Measurements from ENCODE around the gene F8A1. TPM values are rescaled to one million over a fixed set of nuclear protein-coding genes. Genes with fewer than 3 reads are reported as not detected.
"Not testable (repeated sequence)": the region's sequence is repeated elsewhere in the genome, so short reads cannot be mapped to it uniquely, and the experiment has no call there.

Gene F8A1
- 4.4 and 4.7 TPM in 2 replicates for total RNA-seq (2014; rRNA removed; shearing (Covaris generic))

DNA sequence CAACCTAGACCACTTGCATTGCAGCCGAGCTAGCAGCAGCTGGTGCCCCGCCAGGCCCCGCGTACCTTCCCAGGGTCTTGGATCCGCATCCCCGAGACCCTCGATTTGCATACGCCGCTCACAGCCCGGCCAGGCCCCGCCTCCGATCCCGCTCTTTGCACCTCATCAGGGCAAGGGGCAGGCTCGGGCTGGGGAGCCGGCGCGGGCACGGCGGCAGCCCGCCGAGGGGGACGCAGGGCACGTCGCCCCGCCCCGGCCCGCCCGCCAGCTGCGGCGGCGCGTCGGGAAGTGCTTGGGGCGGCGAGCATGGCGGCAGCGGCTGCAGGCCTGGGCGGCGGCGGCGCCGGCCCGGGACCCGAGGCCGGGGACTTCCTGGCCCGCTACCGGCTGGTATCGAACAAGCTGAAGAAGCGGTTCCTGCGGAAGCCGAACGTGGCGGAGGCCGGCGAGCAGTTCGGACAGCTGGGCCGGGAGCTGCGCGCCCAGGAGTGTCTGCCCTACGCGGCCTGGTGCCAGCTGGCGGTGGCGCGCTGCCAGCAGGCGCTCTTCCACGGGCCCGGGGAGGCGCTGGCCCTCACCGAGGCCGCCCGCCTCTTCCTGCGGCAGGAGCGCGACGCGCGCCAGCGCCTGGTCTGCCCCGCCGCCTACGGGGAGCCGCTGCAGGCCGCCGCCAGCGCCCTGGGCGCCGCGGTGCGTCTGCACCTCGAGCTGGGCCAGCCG, at the start of gene F8A1:
Gene F8A1, plus strand, starts transcription at position 287 of the 720 bp plus-strand sequence. Its CDS starts 20 bp downstream, at position 307.
- not testable (repeated sequence) for DNase-seq (ENCODE audit: low read depth)

DNA sequence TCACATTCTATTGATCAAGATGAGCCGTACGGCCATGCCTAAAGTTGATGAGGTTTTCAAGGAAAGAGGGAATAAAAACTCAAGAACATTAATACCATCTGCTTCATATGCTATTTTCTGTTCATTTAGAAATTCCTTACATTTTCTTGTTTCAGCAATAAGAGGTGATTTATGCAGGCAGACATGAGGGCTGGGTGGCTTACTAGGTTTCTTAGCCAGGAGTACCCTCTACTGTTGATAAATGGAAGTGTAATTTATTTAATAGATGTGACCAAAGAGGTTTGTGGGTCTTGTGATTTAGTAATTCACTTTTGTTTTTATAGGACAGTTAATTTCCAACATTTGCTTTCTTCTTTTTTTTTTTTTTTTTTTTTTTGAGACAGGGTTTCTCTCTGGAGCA, 45.3 kb upstream of the F8A1 start:
- DNase-seq (ENCODE audit: low read depth), result peak; percentile 11

DNA sequence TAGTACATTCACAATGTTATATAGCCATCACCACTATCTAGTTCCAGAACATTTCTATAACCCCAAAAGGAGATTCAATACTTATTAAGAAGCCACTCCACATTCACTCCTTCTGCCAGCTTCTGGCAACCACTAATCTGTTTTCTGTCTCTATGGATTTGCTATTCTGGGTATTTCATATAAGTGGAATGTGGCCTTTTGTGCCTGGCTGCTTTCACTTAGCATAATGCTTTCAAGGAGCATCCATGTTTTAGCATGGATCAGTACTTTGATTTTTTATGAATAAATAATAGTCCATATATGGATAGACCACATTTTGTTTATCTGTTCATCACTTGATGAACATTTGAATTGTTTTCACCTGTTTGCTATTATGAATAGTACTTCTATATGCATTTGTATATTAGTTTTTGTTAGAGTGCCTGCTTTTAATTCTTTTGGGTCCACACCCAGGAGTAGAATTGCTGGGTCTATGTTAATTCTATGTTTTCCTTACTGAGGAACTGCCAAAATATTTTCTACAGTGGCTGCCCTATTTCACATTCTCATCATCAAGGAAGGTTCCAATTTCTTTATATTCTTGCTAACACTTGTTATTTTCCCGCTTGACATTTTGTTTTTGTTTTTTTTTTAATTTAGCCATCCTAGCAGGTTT, 35.1 kb upstream of the F8A1 start:
- DNase-seq (ENCODE audit: low read depth), result no peak

DNA sequence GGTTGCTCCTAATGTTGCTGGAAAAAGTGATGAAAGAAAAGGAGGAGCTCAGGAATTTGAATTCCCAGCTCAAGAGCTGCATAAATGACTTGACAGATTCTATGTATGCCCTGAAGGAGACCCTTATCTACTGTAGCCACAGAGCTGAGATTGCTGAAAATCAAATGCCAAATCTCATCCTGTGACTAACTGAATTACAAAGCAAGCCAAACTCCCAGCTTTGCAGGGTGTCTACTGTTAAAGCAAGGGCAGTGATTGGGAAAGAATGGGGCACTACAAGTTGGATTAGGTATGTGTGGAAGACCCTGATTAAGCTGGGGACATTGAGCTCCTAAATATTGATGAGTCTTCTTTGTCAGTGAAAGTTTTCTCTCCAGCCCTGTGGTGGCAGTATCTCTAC, 30.9 kb upstream of the F8A1 start:
- no peak for DNase-seq (ENCODE audit: low read depth)

DNA sequence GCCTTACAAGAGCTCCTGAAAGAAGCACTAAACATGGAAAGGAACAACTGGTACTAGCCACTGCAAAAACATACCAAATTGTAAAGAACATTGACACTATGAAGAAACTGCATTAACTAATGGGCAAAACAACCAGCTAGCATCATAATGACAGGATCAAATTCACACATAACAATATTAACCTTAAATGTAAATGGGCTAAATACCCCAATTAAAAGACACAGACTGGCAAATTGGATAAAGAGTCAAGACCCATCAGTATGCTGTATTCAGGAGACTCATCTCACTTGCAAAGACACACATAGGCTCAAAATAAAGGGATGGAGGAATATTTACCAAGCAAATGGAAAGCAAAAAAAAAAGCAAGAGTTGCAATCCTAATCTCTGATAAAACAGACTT, 17.6 kb upstream of the F8A1 start:
- not testable (repeated sequence) for DNase-seq (ENCODE audit: low read depth)

DNA sequence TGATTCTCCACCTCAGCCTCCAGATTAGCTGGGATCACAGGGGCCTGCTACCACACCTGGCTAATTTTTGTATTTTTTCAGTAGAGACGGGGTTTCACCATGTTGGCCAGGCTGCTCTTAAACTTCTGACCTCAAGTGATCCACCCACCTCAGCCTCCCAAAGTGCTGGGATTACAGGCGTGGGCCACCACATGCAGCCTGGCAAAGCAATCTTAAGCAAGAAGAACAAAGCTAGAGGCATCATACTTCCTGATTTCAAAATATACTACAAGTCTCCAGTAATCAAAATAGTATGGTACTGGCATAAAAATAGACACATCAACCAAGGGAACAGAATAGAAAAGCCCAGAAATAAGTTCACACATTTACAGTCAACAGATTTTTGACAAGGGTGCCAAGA, 12.8 kb upstream of the F8A1 start:
- no peak for DNase-seq (ENCODE audit: low read depth)

DNA sequence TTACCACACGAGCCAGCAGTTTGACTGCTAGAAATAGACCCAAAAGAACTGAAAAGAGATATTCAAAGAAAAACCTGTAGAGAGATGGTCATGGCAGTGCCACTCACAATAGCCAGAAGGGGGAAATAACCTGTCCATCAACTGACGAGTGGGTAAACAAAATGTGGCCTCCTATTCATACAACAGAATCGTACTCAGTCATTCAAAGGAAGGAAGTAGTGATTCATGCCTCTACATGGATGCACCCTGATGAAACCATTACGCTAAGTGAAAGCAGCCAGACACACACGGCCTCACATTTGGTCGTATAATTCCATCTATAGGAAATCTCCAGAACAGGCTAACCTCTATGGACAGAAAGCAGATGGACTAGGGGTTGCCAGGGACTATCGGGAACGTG, 2.1 kb upstream of the F8A1 start:
- DNase-seq (ENCODE audit: low read depth), result not testable (repeated sequence)

DNA sequence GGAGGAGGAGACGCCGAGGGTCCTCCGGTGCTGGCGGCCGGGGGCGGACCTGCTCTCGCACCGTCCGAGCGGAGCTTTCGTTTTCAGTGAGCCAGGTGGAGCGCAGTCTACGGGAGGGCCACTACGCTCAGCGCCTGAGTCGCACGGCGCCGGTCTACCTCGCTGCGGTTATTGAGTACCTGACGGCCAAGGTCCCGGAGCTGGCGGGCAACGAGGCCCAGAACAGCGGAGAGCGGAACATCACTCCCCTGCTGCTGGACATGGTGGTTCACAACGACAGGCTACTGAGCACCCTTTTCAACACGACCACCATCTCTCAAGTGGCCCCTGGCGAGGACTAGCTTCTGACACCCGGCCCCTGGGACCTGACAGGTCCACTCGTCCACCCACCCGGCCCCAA, 1.1 kb upstream of the F8A1 start:
- DNase-seq (ENCODE audit: low read depth), result not testable (repeated sequence)

DNA sequence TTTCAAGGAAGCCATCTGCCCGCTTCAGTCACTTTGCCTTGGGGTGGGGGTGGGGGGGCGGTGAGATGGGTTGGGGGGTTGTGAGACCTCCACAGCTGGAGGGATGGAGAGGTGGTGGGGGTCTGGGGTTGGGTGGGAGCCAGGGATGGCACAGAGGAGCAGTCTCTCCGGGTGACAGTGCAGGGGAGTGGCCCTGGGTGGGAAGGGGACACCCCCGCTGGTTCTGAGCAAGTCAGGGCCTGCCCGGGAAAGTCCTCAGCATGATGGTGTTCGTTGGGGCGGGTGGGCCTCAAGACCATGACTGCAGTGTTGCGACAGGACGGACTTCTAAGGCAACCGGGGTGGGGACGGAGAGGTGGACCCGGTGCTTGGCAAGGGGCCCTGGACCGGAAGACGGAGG, 606 bp upstream of the F8A1 start:
- DNase-seq (ENCODE audit: low read depth), result not testable (repeated sequence)

DNA sequence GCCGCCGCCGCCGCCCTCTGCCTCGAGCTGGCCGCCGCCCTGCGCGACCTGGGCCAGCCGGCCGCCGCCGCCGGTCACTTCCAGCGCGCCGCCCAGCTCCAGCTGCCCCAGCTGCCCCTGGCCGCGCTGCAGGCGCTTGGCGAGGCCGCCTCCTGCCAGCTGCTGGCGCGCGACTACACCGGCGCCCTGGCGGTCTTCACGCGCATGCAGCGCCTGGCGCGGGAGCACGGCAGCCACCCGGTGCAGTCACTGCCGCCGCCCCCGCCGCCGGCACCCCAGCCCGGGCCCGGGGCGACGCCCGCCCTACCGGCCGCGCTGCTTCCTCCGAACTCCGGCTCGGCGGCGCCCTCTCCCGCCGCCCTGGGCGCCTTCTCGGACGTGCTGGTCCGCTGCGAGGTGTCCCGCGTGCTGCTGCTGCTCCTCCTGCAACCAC, 650 bp downstream of the F8A1 start:
- not testable (repeated sequence) for DNase-seq (ENCODE audit: low read depth)

DNA sequence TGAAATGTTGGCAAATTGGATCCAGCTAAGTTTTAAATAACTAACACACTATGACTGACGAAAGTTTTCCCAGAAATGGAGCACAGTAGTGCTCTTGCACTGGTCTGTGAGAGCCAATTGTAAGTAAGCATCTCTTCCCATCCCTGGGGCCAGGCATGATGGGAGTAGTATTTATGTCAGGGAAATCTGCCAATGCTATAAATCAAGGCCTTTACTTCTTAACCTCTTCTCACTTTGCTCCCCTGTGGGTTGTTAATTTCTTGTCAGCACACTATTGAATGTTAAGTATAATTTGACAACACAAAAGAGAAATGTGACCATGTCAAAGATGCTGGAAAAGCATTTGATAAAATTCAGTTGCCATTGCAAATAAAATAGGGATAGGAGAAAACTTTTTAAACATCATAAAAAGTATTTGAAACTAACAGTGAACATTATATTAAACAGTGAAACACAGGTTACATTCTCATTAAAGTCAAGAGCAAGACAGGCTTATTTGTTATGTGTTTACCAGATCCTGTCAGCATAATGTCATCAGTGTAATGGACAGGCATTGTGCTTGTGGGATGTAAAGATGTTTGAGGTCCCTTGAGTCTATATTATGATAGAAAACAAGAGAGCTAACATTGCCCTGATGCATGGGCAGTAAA, 5.0 kb downstream of the F8A1 start:
- no peak for DNase-seq (ENCODE audit: low read depth)

DNA sequence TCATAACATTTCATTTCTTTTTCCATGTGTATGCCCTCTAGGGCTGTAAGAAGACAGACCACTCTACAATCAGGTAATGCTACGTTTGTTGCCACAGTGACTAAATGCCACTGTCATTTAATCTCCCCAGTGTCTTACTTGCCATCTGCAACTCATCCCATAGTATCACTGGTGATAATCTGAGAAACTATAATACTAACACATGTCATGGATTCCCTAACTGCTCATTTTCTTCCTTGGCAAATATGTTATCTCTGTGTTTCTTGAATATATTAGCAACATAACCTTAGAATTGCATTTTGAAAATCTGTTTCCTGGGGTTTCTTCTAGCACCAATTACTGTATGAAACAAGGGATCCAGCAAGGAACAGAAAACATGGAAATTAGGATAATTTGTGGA, 6.1 kb downstream of the F8A1 start:
- no peak for DNase-seq (ENCODE audit: low read depth)

DNA sequence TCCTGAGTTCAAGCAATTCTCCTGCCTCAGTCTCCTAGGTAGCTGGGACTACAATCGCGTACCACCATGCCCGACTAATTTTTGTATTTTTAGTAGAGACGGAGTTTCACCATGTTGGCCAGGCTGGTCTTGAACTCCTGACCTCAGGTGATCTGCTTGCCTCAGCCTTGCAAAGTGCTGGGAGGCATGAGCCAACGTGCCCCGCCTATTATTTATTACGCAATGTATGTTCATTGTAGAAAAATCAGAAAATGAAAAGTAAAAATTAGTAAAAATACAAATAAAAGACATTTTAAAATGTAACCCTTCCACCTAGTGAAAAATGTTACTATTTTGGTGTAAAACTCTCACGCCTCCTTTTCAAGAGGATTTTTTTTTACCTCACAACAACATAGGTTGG, 14.2 kb downstream of the F8A1 start:
- DNase-seq (ENCODE audit: low read depth), result no peak

DNA sequence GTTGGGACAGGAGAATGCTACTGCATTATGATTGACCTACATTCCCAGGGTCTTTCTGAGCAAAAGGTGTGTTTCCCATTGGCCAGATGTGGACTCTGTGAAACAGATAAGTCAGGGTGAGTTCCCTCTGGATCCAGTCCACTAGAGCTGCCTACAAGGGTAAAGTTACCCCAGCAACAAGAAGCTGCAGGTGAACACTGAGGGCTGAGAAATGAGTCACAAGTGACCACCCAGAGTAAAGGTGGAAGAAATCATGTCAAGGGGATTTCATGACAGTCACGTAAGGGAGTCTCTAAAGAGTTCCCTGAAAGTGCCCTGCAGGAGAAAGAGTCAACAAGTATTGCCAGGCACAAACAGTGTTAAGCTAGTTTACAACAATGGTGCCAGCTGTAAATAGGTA, 16.3 kb downstream of the F8A1 start:
- DNase-seq (ENCODE audit: low read depth), result no peak

DNA sequence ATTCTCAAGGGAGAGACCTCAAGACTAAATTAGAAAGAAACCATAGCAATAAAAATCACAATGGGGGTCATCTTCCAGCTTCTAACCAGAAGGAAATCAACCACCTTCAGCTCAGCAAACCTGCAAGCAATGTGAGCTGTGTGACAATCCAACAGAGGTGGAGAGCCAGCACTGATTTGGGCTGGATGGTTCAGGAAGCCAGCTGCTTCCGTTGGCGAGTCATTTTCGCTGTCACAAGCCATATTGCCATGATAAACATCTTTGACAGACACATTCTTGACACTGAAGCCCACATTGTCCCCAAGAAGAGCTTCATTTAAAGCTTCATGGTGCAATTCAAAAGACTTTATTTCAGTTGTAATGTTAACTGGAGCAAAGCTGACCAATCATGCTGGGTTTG, 22.7 kb downstream of the F8A1 start:
- no peak for DNase-seq (ENCODE audit: low read depth)

DNA sequence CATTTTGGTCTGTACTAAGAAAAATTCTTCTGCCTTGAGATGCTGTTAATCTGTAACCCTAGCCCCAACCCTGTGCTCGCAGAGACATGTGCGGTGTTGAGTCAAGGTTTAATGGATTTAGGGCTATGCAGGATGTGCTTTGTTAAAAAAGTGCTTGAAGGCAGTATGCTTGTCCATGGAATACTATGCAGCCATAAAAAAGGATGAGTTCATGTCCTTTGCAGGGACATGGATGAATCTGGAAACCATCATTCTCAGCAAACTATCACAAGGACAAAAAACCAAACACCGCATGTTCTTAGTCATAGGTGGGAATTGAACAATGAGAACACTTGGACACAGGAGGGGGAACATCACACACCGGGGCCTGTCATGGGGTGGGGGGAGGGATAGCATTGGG, 23.9 kb downstream of the F8A1 start:
- not testable (repeated sequence) for DNase-seq (ENCODE audit: low read depth)

DNA sequence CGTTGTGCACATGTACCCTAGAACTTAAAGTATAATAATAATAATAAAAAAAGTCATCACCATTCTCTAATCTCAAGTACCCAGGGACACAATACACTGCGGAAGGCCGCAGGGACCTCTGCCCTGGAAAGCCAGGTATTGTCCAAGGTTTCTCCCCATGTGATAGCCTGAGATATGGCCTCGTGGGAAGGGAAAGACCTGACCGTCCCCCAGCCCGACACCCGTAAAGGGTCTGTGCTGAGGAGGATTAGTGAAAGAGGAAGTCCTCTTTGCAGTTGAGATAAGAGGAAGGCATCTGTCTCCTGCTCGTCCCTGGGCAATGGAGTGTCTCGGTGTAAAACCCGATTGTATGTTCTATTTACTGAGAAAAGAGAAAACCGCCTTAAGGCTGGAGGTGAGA, 24.4 kb downstream of the F8A1 start:
- not testable (repeated sequence) for DNase-seq (ENCODE audit: low read depth)

DNA sequence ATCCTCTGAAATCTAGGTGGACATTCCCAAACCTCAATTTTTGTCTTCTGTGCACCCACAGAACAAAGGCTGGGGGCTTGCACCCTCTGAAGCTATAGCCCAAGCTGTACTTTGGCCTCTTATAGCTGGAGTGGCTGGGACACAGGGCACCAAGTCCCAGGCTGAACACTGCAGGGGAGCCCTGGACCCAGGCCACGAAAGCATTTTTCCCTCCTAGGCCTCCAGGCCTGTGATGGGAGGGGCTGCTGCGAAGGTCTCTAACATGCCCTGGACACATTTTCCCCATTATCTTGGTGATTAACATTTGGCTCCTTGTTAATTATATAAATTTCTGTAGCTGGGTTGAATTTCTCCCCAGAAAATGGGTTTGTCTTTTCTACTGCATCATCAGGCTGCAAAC, 27.9 kb downstream of the F8A1 start:
- no peak for DNase-seq (ENCODE audit: low read depth)

DNA sequence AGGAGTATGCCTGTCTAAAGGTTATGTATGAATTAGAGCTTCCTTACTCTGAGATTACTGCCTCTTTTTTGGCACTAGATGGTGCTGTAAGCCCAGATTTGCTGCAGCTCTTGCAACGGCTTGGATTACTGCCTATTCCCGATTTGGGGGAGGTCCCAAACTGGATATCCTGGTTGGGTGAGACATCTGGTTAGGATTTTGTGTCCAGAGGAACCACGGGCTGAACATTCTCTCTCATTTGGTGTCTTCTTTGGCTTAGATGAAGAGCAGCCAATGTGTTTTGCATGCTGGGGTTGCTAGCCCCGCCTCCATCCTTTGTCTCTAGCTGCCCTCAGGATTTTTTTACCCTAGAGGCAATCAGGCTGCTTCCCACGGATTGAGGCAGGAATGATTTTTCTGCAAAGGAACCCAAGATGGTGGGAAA, 31.9 kb downstream of the F8A1 start:
- peak; percentile 60 for DNase-seq (ENCODE audit: low read depth)

DNA sequence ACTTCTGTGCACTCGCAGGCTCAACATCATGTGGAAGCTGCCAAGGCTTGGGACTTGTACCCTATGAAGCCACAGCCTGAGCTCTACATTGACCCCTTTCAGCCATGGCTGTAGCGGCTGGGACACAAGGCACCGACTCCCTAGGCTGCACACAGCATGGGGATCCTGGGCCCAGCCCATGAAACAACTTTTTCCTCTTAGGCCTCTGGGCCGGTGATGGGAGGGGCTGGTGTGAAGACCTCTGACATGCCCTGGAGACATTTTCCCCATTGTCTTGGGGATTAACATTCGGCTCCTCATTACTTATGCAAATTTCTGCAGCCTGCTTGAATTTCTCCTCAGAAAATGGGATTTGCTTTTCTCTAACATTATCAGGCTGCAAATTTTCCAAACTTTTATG, 38.6 kb downstream of the F8A1 start:
- not testable (repeated sequence) for DNase-seq (ENCODE audit: low read depth)

All from Daoy (cell line).